Epithelial cell of alveolus of lung (primary cell): Measurements from ENCODE around the gene PWWP2A. TPM values are rescaled to one million over a fixed set of nuclear protein-coding genes. Genes with fewer than 3 reads are reported as not detected.

Experiments used
- total RNA-seq: library from RNA; depleted of rRNA; stranded (reverse); fragments of >200 nt; gene quantifications from 2 replicates; pipeline ENCODE4 v1.2.1, GENCODE V29; 2015

PWWP2A gene
- total RNA-seq = 17.2 and 25.2 TPM in 2 replicates

GRCh38 chr5:160119142-160119904, at the start of gene PWWP2A:
TSS of gene PWWP2A (minus strand) at chr5:160119450. CDS start at chr5:160119388, 62 bp downstream.

Other genes with a start within 250 kb of the PWWP2A start
- 1.1 and 2.2 TPM in 2 replicates for gene ADRA1B, start 203.0 kb downstream of the PWWP2A start, total RNA-seq
- gene TTC1, start 110.3 kb downstream of the PWWP2A start, total RNA-seq = 38.9 and 60.0 TPM in 2 replicates
- not detected in 2 replicates for gene FABP6, start 110.1 kb upstream of the PWWP2A start, total RNA-seq
- 3.9 and 4.4 TPM in 2 replicates for gene CCNJL, start 193.1 kb upstream of the PWWP2A start, total RNA-seq